Hematopoietic multipotent progenitor cell (in vitro differentiated cells): ENCODE results near the gene MTFP1. TPM values are rescaled to one million over a fixed set of nuclear protein-coding genes. Genes with fewer than 3 reads are reported as not detected.
A peak's percentile ranks its signal among the peaks of the same experiment; 100 is the strongest.
"Not testable (repeated sequence)": the region's sequence is repeated elsewhere in the genome, so short reads cannot be mapped to it uniquely, and the experiment has no call there.

Experiments used
- DNase-seq, 3 donors: peaks; one replicate each; pipeline ENCODE4 v3.0.0-alpha.2; 2011 to 2015; ENCODE audit warnings: low read depth in 2 of 3, low spot score in 2 of 3
- small RNA-seq: library from RNA; depleted of rRNA; stranded (forward); fragments of <200 nt; gene quantifications from one replicate; pipeline ENCODE3, GENCODE V24; 2012
- total RNA-seq: library from RNA; depleted of rRNA; stranded (reverse); fragments of >200 nt; gene quantifications from one replicate; pipeline ENCODE4 v1.2.3, GENCODE V29; 2012

Gene MTFP1
- total RNA-seq, 1 donor = 21.3 TPM

- not testable (repeated sequence) for DNase-seq
These were observed 25.9 kb downstream of the MTFP1 start for GRCh38 chr22:30451488-30451887.

- no peak for DNase-seq
These were observed 27.3 kb downstream of the MTFP1 start for GRCh38 chr22:30452861-30453260.

DNA sequence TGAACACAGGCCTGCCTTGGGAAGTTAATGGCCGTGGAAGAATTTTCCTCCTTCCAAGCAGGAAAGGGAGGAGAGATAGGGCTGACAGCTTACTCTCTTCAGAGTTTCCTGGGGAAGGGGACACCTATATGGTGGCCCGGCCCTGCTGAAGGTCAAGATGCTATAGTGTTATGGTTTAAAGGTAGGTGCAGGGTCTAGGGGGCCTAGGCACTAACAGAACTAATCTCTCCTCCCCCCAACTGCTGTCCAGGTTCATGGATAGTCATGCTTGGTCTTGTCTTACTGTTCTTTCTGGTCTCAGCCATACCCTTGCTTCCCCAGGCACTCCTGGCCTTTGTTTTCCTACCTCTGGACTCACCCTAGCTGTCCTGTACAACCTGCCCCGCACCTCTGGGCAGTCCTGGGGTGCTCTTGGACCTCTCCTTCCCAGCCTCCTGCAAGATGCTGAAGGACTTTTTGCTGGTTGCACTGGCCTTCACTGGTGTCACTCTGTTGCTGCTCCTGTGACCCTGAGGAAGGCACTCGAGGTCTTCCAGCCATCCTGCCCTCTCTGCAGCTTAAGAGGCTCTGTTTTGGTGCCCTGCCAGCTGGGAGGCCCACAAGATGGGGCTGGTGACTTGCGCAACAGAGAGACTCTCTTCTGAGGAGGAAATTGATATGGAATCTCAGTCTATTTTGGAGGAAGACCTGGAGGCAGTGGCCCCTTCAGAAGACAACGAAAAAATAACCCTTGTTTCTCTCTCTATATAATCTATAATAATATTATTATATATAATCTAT lies 28.4 kb downstream of the MTFP1 start:
- DNase-seq = peak in 1 of 3 donors; percentile 61

- DNase-seq = no peak
These were observed 29.7 kb downstream of the MTFP1 start for GRCh38 chr22:30455075-30455840.

- DNase-seq = no peak
These were observed 32.4 kb downstream of the MTFP1 start for GRCh38 chr22:30457981-30458380.

- peak in 2 of 3 donors; percentile 46 to 68 for DNase-seq
These were observed 33.8 kb downstream of the MTFP1 start for GRCh38 chr22:30459181-30460052.

DNA sequence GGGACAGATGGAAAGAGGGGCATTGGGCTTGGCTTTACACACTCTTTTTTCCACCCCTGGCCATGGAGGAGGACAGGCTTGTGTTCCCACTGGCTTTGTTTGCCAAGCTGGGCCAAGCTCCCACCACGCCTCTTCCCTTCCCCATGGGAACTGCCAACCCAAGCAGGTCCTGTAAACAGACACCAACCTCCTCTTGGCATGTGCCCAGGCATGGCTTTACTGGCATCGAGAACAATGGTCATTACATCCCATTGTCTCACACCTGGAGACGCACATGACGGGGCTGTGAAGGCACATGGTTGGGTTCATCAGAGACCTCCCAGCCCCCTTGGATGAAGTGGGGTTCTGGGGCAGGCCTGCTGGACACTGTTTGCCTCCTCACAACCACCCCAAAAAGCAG lies 34.6 kb downstream of the MTFP1 start:
- DNase-seq = no peak

DNA sequence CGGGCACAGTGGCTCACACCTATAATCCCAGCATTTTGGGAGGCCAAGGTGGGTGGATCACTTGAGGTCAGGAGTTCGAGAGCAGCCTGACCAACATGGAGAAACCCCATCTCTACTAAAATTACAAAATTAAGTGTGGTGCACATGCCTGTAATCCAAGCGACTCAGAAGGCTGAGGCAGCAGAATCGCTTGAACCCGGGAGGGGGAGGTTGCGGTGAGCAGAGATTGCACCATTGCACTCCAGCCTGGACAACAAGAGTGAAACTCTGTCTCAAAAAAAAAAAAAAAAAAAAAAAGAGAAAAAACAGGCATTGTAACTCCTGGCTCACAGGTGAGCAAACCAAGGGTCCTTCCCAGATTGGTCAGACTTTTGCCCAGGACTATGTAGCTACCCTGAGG lies 35.0 kb downstream of the MTFP1 start:
- DNase-seq = not testable (repeated sequence)

- DNase-seq = no peak
These were observed 43.6 kb downstream of the MTFP1 start for GRCh38 chr22:30469165-30469564.

- no peak for DNase-seq
These were observed 45.1 kb downstream of the MTFP1 start for GRCh38 chr22:30470655-30471054.

GRCh38 chr22:30471616-30472318 lies 46.2 kb downstream of the MTFP1 start, which contains the start of gene SEC14L3:
Gene SEC14L3 (minus strand): TSS chr22:30472017. CDS start chr22:30471958, 59 bp downstream.
- no peak for DNase-seq

DNA sequence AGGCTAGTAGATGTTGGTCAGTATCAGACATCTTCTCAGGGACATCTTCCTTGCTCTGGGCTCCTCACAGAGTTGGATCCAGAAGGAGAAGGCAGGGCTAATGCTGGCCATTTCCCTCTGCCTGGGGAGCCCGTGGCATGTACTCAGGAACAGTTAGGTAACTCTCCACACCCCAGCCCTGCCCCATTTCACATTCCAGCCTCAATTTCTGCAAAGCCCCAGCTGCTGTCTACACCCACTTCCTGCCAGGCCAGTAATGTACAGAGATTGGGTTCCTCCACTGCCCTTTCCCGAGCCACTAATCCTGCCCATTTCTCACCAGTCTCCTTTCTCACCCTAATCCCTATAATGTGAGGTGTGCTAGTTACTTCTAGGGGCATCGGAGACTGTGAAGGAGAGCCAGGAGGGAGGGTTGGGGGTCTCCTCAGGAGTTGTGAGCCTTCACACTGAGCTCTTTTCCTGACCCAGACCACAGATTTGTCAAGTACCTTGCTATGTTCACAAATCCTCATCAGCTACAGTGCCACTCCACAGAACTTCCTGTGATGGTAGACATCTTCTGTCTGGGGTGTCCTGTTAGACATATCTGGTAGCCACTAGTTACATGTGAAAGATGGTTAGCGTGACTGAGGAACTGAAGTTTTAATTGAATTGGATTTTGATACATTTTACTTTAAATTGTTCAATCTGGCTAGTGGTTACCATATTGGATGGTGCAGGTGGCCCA lies 47.6 kb downstream of the MTFP1 start:
- DNase-seq = no peak

- no peak for DNase-seq
These were observed 48.6 kb downstream of the MTFP1 start for GRCh38 chr22:30474121-30474520.

DNA sequence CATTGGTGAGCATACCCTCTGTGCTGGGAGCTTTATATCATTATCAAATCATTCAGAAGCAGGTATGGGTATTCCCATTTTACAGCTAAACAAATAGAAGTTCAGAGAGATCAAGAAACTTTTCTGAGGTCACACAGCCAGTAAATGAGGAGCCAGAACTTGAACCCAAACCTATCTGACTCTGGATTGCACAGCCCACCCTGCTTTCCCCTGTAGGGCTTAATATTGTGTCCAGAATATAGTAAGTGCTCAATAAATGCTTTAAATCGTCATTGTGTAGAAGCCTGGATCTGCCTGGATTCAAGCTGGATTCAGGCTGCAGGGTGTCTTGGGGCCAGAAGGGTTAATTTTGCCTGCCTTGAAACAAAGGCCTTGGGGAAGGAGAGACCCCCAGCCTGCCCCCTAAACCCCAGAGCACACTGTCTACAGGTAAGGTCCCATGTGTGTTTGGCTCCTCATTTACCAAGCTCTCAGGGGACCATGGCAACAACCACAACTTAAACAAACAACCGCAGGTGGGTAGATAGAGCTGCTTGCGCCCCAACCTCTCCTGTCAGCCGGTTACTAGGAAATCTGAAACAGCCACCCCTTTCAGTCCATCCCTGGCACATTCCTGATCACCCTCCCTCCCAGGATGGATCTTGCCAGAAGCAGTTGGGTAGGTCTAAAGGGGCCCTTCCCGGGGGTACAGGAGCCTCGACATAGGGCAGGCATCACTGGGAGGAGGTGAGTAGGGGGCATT lies 49.3 kb downstream of the MTFP1 start:
- DNase-seq = peak in 1 of 3 donors; percentile 17

Small RNA genes within 50 kb of the gene (small RNA-seq; reads per million reads assigned to genes)
- gene AC004832.3 = not detected
- gene RNU6-564P = not detected

Other genes with a start within 250 kb of the MTFP1 start
- gene LIF, start 179.0 kb upstream of the MTFP1 start, total RNA-seq = 0.54 TPM
- 88.9 TPM for gene OSM, start 158.9 kb upstream of the MTFP1 start, total RNA-seq
- 20.7 TPM for gene CASTOR1, start 136.3 kb upstream of the MTFP1 start, total RNA-seq
- gene TBC1D10A, start 98.8 kb upstream of the MTFP1 start, total RNA-seq = 23.4 TPM
- 125 TPM for gene SF3A1, start 68.9 kb upstream of the MTFP1 start, total RNA-seq
- gene CCDC157, start 68.8 kb upstream of the MTFP1 start, total RNA-seq = 5.9 TPM
- gene RNF215, start 38.4 kb upstream of the MTFP1 start, total RNA-seq = 14.0 TPM
- gene SEC14L2, start 28.8 kb upstream of the MTFP1 start, total RNA-seq = 3.2 TPM
- gene SEC14L3, start 46.2 kb downstream of the MTFP1 start, total RNA-seq = not detected
- gene SEC14L4, start 79.9 kb downstream of the MTFP1 start, total RNA-seq = under 0.01 TPM
- gene SEC14L6, start 121.0 kb downstream of the MTFP1 start, total RNA-seq = under 0.01 TPM
- gene GAL3ST1, start 148.9 kb downstream of the MTFP1 start, total RNA-seq = 0.27 TPM
- 131 TPM for gene PES1, start 166.1 kb downstream of the MTFP1 start, total RNA-seq
- gene TCN2, start 181.4 kb downstream of the MTFP1 start, total RNA-seq = 8.1 TPM
- 9.2 TPM for gene SLC35E4, start 210.0 kb downstream of the MTFP1 start, total RNA-seq
- gene DUSP18, start 242.1 kb downstream of the MTFP1 start, total RNA-seq = 51.7 TPM